Measurements from ENCODE around the gene C9orf72. TPM values are rescaled to one million over a fixed set of nuclear protein-coding genes. Genes with fewer than 3 reads are reported as not detected.

Gene C9orf72
- total and polyA plus RNA-seq, 9 of the 15 experiments (the other 6 are each of a cell fraction or from before 2014, with no cell fraction given) = 2.3 to 7.3 (median 4.1) TPM

- BruUV-seq (replicated peaks) = no TSS peak
- intact Hi-C loops (cut with micrococcal nuclease) = no loop called here
Measured at GRCh38 chr9:27618066-27618465, 44.8 kb upstream of the C9orf72 start.

More at GRCh38 chr9:27618066-27618465, 44.8 kb upstream of the C9orf72 start:
- WGBS (ENCODE audit: insufficient coverage, low coverage, missing lambda C conversion rate) = 0% methylated on average over 2 of the region's 4 CpGs
- TF ChIP-seq ZNF589 (CRISPR knock-in tag; IDR thresholded peaks at IDR 0.05; ENCODE audit: low read depth) (no peak), HMGXB4 (CRISPR knock-in tag; IDR thresholded peaks at IDR 0.05) (no peak), ZNF3 (CRISPR knock-in tag; IDR thresholded peaks at IDR 0.05) (no peak), ZNF121 (CRISPR knock-in tag; conservative IDR thresholded peaks at IDR 0.05) (no peak), BCL6 (CRISPR knock-in tag; IDR thresholded peaks at IDR 0.05) (no peak), RCOR1 (IDR thresholded peaks at IDR 0.05; ENCODE audit: borderline replicate concordance in 1 of 2, low read depth in 2 of 2, low read length in 2 of 2) (no peak), CEBPZ (IDR thresholded peaks at IDR 0.05; ENCODE audit: borderline replicate concordance, low read depth, low read length) (no peak), SIX5 (IDR thresholded peaks at IDR 0.05; ENCODE audit: borderline replicate concordance in 1 of 2, insufficient read depth in 1 of 2, low read depth in 1 of 2, low read length in 2 of 2) (no peak), TAF7 (tag; IDR thresholded peaks at IDR 0.05) (no peak), TAF9B (IDR thresholded peaks at IDR 0.05; ENCODE audit: partially characterized antibody) (no peak), ZNF561 (CRISPR knock-in tag; conservative IDR thresholded peaks at IDR 0.05) (no peak), NR3C1 (CRISPR knock-in tag; IDR thresholded peaks at IDR 0.05) (no peak)
- TF ChIP-seq, protein P1, sequence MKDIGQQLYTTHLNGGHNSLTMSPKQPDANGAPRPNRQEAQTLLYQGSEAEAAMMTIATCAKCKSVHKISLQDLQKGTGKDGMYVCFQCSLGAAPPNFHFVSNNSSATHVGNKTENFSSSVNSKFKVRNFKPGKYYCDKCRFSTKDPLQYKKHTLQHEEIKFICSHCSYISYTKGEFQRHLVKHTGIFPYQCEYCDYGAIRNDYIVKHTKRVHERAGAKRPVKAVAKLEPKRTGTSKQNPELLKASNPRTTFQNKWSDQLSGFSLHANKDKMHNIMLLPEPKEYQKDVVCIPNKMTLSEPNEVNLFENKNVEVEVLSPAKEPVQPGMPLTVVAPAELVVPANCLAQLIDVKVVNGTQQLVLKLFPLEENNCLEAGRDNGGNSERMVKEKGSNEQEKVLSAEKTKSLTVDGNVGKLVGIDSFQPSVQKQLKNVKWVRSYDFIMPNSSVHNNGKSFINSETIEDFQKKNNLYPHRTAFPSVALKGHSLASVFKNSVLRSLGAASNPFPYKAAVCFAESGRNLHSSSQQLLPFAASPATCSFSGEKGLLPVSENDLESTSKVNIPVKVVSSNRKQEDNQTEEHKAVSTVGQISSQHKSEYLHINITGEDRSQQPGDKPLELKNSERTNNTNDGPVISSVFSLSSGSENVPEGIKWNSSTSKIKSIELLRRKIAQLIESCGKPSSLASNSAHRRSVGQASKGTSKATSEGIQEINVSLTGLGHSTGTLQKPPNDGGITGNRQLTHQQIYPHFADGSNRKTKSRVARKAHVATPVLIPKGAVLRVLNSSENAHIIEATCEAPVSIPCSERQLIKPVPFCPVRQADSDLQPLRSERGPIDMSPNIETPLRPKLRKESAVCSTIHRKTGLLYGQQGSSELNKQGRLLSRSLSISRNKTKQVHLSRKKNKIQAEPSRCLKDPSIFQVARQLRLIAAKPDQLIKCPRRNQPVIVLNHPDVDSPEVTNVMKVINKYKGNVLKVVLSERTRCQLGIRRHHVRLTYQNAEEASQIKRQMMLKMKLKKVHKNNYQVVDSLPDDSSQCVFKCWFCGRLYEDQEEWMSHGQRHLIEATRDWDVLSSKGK (CRISPR knock-in tag; IDR thresholded peaks at IDR 0.05) = no peak
- POLR2A ChIA-PET = no interaction called here
- no peak for ATAC-seq
- Histone ChIP-seq H3K9ac (ENCODE audit: insufficient read depth in 1 of 2, low read depth in 2 of 2, low read length in 2 of 2) (no peak overlapping the region), H3K4me1 (replicated peaks in 1 of 2; ENCODE audit: control insufficient read depth in 2 of 2, insufficient read depth in 2 of 2, low read length in 2 of 2) (no peaks in the 10 kb centered on the region), H3K27ac (ENCODE audit: extremely low read depth, low read depth, low read length) (no peak overlapping the region), H3K9me3 (replicated peaks; ENCODE audit: control insufficient read depth, insufficient read depth, low read depth, low read length) (no peaks in the 10 kb centered on the region), H3K36me3 (ENCODE audit: control insufficient read depth, insufficient read depth, low read length) (no peaks in the 10 kb centered on the region), H2AFZ (ENCODE audit: low read depth, low read length) (no peak overlapping the region), H3K9me1 (ENCODE audit: control insufficient read depth, insufficient read depth, low read length) (no peaks in the 10 kb centered on the region), H3K4me3 (no peak overlapping the region), H3K4me2 (ENCODE audit: insufficient read depth, low read length) (no peak overlapping the region), H4K20me1 (replicated peaks; ENCODE audit: control insufficient read depth, insufficient read depth, low read length) (no peaks in the 10 kb centered on the region), H3K27me3 (ENCODE audit: control insufficient read depth in 2 of 2, insufficient read depth in 2 of 2, low read length in 2 of 2) (no peaks in the 10 kb centered on the region), H3K79me2 (ENCODE audit: control insufficient read depth, insufficient read depth, low read length) (no peaks in the 10 kb centered on the region)
- FAIRE-seq = no peak
- CTCF ChIA-PET (ENCODE audit: low intra/inter-chr PET ratio) = no interaction called here
- DNase-seq (ENCODE audit: extremely low read depth in 1 of 4, low spot score in 3 of 4) = no peak
- in situ Hi-C loops (cut with MboI) = no loop called here

All from K562 (cell line).